Type B pancreatic cell (in vitro differentiated cells): Measurements from ENCODE around the gene ZNF391. TPM values are rescaled to one million over a fixed set of nuclear protein-coding genes. Genes with fewer than 3 reads are reported as not detected.

ENCODE experiments used
- DNase-seq: peaks from one replicate; pipeline ENCODE4 v3.0.0; 2021; ENCODE audit warnings: mixed read lengths; ENCODE audit not compliant: unreplicated experiment; ENCODE audit errors: extremely low spot score
- H3K27ac Mint-ChIP-seq: 2 replicates; pipeline ENCODE4 v1.8.0; 2021; ENCODE audit warnings: mild to moderate bottlenecking, mixed read lengths
- H3K27me3 Mint-ChIP-seq: 2 replicates; pipeline ENCODE4 v1.8.0; 2021; ENCODE audit warnings: mixed read lengths
- H3K36me3 Mint-ChIP-seq: 2 replicates; pipeline ENCODE4 v1.8.0; 2021; ENCODE audit warnings: mixed read lengths
- H3K4me1 Mint-ChIP-seq: one replicate; pipeline ENCODE4 v1.8.0; 2021; ENCODE audit warnings: mixed read lengths; ENCODE audit not compliant: unreplicated experiment
- H3K4me3 Mint-ChIP-seq: 2 replicates; pipeline ENCODE4 v1.8.0; 2021; ENCODE audit warnings: mild to moderate bottlenecking, mixed read lengths
- H3K9me3 Mint-ChIP-seq: 2 replicates; pipeline ENCODE4 v1.8.0; 2021; ENCODE audit warnings: mixed read lengths
- total RNA-seq: library from RNA; stranded (reverse); gene quantifications from 2 replicates; pipeline ENCODE4 v1.2.1, GENCODE V29; 2021; ENCODE audit warnings: low replicate concordance
- TF ChIP-seq, protein P1 (sequence below): fragments of 200-600 bp; sonication (generic); conservative IDR thresholded peaks from 2 replicates; pipeline ENCODE4 v1.5.0; 2021; ENCODE audit warnings: antibody characterized with exemption, mild to moderate bottlenecking

ZNF391 gene
- total RNA-seq, 1 donor from 2014 or later = 8.4 TPM

DNA sequence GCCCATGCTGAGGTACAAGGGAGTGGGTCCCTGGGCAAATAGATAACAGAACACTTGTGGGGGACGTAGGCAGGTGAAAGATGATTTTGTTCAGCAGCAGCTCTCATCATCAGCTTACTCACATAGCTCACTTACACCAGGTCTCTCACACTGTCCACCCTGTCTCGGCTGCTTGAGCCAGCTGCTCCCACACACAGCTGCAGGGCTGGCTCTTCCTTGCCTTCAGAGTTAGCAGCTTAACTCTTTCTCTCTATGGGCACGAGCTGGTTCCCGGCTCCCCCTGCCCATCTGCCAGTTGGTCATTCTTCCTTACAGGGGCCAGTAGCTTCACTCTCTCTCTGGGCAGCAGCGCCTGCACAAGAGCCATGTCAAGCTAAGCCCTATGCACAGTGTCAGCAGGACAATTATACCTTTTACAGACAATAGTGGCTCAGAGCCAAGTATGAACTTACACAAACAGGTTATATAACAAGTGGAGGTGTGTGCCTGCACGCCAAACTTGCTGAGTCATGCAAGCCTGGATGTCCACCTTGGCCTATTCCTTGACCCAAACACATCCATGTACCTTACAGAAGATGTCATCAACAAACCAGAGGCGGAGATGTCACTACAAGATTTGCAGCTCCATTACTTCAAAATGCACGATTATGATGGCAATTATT is 18.7 kb downstream of the ZNF391 start:
- H3K27ac Mint-ChIP-seq = no peak overlapping the region
- H3K9me3 Mint-ChIP-seq = peaks cover 8% of the 10 kb centered on the region
- TF ChIP-seq, protein P1, sequence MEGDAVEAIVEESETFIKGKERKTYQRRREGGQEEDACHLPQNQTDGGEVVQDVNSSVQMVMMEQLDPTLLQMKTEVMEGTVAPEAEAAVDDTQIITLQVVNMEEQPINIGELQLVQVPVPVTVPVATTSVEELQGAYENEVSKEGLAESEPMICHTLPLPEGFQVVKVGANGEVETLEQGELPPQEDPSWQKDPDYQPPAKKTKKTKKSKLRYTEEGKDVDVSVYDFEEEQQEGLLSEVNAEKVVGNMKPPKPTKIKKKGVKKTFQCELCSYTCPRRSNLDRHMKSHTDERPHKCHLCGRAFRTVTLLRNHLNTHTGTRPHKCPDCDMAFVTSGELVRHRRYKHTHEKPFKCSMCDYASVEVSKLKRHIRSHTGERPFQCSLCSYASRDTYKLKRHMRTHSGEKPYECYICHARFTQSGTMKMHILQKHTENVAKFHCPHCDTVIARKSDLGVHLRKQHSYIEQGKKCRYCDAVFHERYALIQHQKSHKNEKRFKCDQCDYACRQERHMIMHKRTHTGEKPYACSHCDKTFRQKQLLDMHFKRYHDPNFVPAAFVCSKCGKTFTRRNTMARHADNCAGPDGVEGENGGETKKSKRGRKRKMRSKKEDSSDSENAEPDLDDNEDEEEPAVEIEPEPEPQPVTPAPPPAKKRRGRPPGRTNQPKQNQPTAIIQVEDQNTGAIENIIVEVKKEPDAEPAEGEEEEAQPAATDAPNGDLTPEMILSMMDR = no peak
- H3K27me3 Mint-ChIP-seq = no peaks in the 10 kb centered on the region
- H3K4me1 Mint-ChIP-seq = no peaks in the 10 kb centered on the region
- no peak overlapping the region for H3K4me3 Mint-ChIP-seq
- DNase-seq = no peak
- peaks cover 13% of the 10 kb centered on the region for H3K36me3 Mint-ChIP-seq

- H3K36me3 Mint-ChIP-seq = no peaks in the 10 kb centered on the region
- H3K9me3 Mint-ChIP-seq = peaks cover 5% of the 10 kb centered on the region
- DNase-seq = no peak
- no peak overlapping the region for H3K4me3 Mint-ChIP-seq
- TF ChIP-seq, protein P1 = no peak
- peaks cover 4% of the 10 kb centered on the region for H3K27me3 Mint-ChIP-seq
- H3K4me1 Mint-ChIP-seq = no peaks in the 10 kb centered on the region
- no peak overlapping the region for H3K27ac Mint-ChIP-seq
Observed at GRCh38 chr6:27414300-27414699, 25.7 kb downstream of the ZNF391 start.

GRCh38 chr6:27414996-27415395 is 26.4 kb downstream of the ZNF391 start:
- Mint-ChIP-seq H3K27ac (no peak overlapping the region), H3K27me3 (peaks cover 10% of the 10 kb centered on the region), H3K9me3 (peaks cover 5% of the 10 kb centered on the region), H3K4me1 (no peaks in the 10 kb centered on the region), H3K4me3 (no peak overlapping the region), H3K36me3 (no peaks in the 10 kb centered on the region)
- TF ChIP-seq, protein P1 = no peak
- DNase-seq = no peak

- no peaks in the 10 kb centered on the region for H3K4me1 Mint-ChIP-seq
- no peak overlapping the region for H3K27ac Mint-ChIP-seq
- H3K9me3 Mint-ChIP-seq = peaks cover 5% of the 10 kb centered on the region
- peaks cover 10% of the 10 kb centered on the region for H3K27me3 Mint-ChIP-seq
- DNase-seq = no peak
- H3K4me3 Mint-ChIP-seq = no peak overlapping the region
- TF ChIP-seq, protein P1 = no peak
- H3K36me3 Mint-ChIP-seq = no peaks in the 10 kb centered on the region
Observed at GRCh38 chr6:27415898-27416297, 27.3 kb downstream of the ZNF391 start.

DNA sequence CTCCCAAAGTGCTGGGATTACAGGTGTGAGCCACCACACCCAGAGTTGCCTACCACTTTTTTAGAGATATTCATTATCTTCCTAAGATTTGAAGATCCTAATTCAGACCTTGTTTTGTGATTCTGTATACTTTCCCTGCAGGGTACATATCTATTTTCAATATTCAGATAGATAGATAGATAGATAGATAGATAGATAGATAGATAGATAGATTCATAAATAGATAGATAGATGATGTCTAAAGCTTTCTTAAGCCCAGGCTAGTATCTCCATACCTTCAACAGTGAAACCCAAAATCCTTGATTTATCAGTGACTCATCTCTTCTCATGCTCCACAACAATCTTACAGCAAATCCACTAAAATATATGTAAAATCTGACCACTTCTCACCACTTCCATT is 30.8 kb downstream of the ZNF391 start:
- TF ChIP-seq, protein P1 = no peak
- no peak for DNase-seq
- no peak overlapping the region for H3K4me3 Mint-ChIP-seq
- no peaks in the 10 kb centered on the region for H3K36me3 Mint-ChIP-seq
- peaks cover 5% of the 10 kb centered on the region for H3K9me3 Mint-ChIP-seq
- H3K4me1 Mint-ChIP-seq = no peaks in the 10 kb centered on the region
- H3K27ac Mint-ChIP-seq = no peak overlapping the region
- peaks cover 6% of the 10 kb centered on the region for H3K27me3 Mint-ChIP-seq
